ENCODE results near the gene PCSK1. TPM values are rescaled to one million over a fixed set of nuclear protein-coding genes. Genes with fewer than 3 reads are reported as not detected.

PCSK1 gene
- 0.47 and 0.52 TPM in 2 replicates for total RNA-seq
- long read RNA-seq, partial matches to known transcripts: 0 of 1 reads
- long read RNA-seq, other reads (novel, unspliced or antisense): 1 of 1 reads

DNA sequence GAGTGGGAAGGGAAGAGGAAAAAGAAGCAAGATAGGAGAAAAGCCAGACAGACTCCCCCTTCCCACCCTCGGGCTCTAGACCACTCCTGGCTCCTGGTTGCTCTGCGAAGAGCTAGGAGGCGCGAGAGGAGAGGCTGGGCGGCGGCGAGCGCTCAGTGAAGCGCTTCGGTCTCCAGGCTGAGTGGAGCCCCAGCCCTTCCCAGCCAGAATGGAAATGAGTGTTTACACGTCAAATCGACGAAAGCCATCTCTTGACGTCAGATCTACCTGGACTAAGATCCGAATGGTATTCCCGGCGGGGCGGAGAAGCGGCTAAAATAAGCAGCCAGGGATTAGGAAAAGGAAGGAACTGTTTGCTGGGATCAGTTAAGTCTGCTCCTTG lies at the start of gene PCSK1:
Gene PCSK1 (minus strand): TSS at position 183 of the 382 bp plus-strand sequence. CDS start 206 bp downstream, outside the sequence.
- H3K4me1 Mint-ChIP-seq: peaks cover 35% of the 10 kb centered on the region
- TF ChIP-seq, protein P1, sequence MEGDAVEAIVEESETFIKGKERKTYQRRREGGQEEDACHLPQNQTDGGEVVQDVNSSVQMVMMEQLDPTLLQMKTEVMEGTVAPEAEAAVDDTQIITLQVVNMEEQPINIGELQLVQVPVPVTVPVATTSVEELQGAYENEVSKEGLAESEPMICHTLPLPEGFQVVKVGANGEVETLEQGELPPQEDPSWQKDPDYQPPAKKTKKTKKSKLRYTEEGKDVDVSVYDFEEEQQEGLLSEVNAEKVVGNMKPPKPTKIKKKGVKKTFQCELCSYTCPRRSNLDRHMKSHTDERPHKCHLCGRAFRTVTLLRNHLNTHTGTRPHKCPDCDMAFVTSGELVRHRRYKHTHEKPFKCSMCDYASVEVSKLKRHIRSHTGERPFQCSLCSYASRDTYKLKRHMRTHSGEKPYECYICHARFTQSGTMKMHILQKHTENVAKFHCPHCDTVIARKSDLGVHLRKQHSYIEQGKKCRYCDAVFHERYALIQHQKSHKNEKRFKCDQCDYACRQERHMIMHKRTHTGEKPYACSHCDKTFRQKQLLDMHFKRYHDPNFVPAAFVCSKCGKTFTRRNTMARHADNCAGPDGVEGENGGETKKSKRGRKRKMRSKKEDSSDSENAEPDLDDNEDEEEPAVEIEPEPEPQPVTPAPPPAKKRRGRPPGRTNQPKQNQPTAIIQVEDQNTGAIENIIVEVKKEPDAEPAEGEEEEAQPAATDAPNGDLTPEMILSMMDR (conservative IDR thresholded peaks at IDR 0.05): no peak
- peak; percentile 11 for DNase-seq (ENCODE audit: low read depth, low spot score)
- H3K36me3 Mint-ChIP-seq (ENCODE audit: low read depth): no peaks in the 10 kb centered on the region
- no peaks in the 10 kb centered on the region for H3K9me3 Mint-ChIP-seq
- H3K4me3 Mint-ChIP-seq: peak within 1 kb of the TSS; percentile 80
- H3K27ac Mint-ChIP-seq (ENCODE audit: unreplicated experiment): no peak within 1 kb of the TSS
- H3K27me3 Mint-ChIP-seq (ENCODE audit: low read depth): peaks cover 83% of the 10 kb centered on the region

DNA sequence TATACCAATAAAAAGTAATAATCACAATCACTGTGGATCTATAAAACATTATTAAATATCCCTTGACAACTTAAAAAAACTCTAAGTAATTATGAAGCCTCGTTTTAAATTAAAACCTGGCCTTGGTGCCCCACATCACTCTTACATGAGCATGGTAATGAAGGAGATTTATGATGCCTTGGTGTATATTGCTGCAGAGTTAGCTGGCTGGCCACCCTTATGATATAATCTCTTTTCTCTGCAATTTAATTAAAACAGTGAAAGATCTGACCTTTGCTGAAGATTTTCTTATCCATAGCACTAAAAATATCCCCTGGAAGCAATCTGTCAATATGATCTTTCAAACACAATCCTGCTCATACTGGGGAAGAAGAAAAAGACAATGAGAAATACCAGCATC lies 48.8 kb upstream of the PCSK1 start:
- H3K27me3 Mint-ChIP-seq (ENCODE audit: low read depth): peaks cover 1% of the 10 kb centered on the region
- TF ChIP-seq, protein P1 (conservative IDR thresholded peaks at IDR 0.05): no peak
- no peaks in the 10 kb centered on the region for H3K9me3 Mint-ChIP-seq
- no peak overlapping the region for H3K27ac Mint-ChIP-seq (ENCODE audit: unreplicated experiment)
- no peak for DNase-seq (ENCODE audit: low read depth, low spot score)
- no peaks in the 10 kb centered on the region for H3K36me3 Mint-ChIP-seq (ENCODE audit: low read depth)
- no peak overlapping the region for H3K4me3 Mint-ChIP-seq
- no peaks in the 10 kb centered on the region for H3K4me1 Mint-ChIP-seq

DNA sequence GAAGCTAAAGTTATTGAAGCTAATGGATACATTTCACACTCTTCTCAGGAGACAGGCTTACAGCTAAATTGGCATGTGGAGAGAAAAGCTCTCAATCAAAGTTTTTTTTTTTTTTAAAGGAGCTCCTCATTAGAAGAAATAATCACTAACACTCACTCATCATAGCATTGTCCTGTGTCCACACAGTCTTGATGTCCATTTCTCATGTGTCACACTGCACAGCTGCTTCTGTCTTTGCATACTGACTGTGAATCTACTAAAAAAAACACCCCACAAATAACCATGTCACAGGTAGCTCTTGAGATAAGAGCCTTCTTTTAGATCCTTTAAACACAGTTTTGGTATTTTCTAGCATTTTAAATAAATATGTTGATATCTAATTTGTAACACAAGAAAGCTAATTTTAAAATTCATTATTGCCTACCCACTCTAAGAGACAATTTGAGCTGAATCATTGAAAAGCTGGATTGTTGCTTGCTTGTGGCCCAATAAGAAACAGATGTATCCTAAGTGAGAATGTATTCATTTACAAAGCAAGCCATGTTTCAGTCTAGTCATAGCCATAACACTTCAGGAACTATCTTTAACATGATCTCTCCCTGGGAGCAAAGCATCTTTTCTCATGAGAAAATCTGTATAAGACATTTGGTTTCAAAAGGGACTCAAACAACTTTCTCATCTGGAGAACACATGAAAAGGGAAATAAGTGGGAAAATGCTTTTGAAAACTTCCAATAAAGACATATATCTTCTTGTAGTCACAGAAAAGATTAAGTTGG lies 48.1 kb upstream of the PCSK1 start:
- no peak for DNase-seq (ENCODE audit: low read depth, low spot score)
- H3K27ac Mint-ChIP-seq (ENCODE audit: unreplicated experiment): no peak overlapping the region
- no peaks in the 10 kb centered on the region for H3K27me3 Mint-ChIP-seq (ENCODE audit: low read depth)
- TF ChIP-seq, protein P1 (conservative IDR thresholded peaks at IDR 0.05): no peak
- no peaks in the 10 kb centered on the region for H3K9me3 Mint-ChIP-seq
- no peaks in the 10 kb centered on the region for H3K4me1 Mint-ChIP-seq
- no peaks in the 10 kb centered on the region for H3K36me3 Mint-ChIP-seq (ENCODE audit: low read depth)
- H3K4me3 Mint-ChIP-seq: no peak overlapping the region

DNA sequence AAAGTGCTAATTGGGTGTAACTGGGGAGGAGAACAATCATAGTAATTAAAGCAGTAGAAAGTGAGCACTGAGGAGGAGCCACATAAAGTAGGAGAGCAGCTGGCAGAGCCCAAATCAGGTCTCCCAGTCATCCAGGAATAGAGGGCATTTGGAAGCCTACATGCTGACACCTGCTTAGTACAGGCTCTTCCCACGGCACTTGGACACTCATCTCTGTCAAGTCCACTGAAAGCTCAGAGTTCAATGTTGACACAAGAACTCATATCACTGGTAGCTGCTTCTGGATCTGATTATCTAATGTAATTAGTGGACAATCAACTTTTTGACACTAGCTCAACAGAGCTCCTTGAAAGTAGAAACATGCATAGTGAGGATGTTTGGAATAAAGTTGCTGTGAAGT lies 45.9 kb upstream of the PCSK1 start:
- Mint-ChIP-seq H3K9me3 (no peaks in the 10 kb centered on the region), H3K27ac (ENCODE audit: unreplicated experiment) (no peak overlapping the region), H3K4me1 (no peaks in the 10 kb centered on the region), H3K27me3 (ENCODE audit: low read depth) (no peaks in the 10 kb centered on the region), H3K36me3 (ENCODE audit: low read depth) (no peaks in the 10 kb centered on the region), H3K4me3 (no peak overlapping the region)
- TF ChIP-seq, protein P1 (conservative IDR thresholded peaks at IDR 0.05): no peak
- no peak for DNase-seq (ENCODE audit: low read depth, low spot score)

DNA sequence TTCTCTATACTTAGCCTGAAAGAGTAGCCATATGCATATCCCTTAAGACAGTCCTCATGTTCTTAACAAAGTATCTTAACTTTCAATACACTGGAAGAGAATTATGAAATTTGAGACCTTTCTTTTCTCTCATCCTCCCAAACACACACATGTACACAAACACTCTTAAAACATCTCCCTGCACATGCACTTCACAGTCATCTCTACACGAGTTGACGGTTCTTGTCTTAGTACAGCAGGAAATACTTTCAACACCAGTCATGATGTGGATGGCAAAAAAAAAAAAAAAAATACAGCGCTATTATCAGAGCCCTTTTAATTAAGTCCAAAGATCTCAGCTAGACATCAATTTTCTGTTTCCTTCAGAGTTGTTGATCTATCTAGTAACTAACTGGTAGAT lies 43.6 kb upstream of the PCSK1 start:
- Mint-ChIP-seq H3K27me3 (ENCODE audit: low read depth) (no peaks in the 10 kb centered on the region), H3K4me1 (no peaks in the 10 kb centered on the region), H3K4me3 (no peak overlapping the region), H3K27ac (ENCODE audit: unreplicated experiment) (no peak overlapping the region), H3K36me3 (ENCODE audit: low read depth) (no peaks in the 10 kb centered on the region), H3K9me3 (no peaks in the 10 kb centered on the region)
- TF ChIP-seq, protein P1 (conservative IDR thresholded peaks at IDR 0.05): no peak
- no peak for DNase-seq (ENCODE audit: low read depth, low spot score)
